ENCODE results near the gene RIOK1. TPM values are rescaled to one million over a fixed set of nuclear protein-coding genes. Genes with fewer than 3 reads are reported as not detected.

The RIOK1 gene
- total and polyA plus RNA-seq, 2 of the 8 experiments (the other 6 are each of a cell fraction or from before 2014, with no cell fraction given): 11.8 to 26.9 TPM

GRCh38 chr6:7438011-7438410 is 48.4 kb downstream of the RIOK1 start (continued):
- TF ChIP-seq, protein P1, sequence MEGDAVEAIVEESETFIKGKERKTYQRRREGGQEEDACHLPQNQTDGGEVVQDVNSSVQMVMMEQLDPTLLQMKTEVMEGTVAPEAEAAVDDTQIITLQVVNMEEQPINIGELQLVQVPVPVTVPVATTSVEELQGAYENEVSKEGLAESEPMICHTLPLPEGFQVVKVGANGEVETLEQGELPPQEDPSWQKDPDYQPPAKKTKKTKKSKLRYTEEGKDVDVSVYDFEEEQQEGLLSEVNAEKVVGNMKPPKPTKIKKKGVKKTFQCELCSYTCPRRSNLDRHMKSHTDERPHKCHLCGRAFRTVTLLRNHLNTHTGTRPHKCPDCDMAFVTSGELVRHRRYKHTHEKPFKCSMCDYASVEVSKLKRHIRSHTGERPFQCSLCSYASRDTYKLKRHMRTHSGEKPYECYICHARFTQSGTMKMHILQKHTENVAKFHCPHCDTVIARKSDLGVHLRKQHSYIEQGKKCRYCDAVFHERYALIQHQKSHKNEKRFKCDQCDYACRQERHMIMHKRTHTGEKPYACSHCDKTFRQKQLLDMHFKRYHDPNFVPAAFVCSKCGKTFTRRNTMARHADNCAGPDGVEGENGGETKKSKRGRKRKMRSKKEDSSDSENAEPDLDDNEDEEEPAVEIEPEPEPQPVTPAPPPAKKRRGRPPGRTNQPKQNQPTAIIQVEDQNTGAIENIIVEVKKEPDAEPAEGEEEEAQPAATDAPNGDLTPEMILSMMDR (IDR thresholded peaks at IDR 0.05; ENCODE audit: control extremely low read depth in 1 of 3, insufficient read depth in 1 of 3, low read depth in 1 of 3, low read length in 3 of 3): no peak
- TF ChIP-seq ZNF274 (IDR thresholded peaks at IDR 0.05; ENCODE audit: borderline replicate concordance, extremely low read depth, low read length) (no peak), EZH2 (IDR thresholded peaks at IDR 0.05; ENCODE audit: low read depth, low read length, severe bottlenecking) (no peak), RBBP5 (IDR thresholded peaks at IDR 0.05; ENCODE audit: borderline replicate concordance, low read depth, low read length) (no peak), RXRA (IDR thresholded peaks at IDR 0.05; ENCODE audit: insufficient read depth, low read depth, low read length) (no peak)

All from H1 (cell line).